ENCODE results near the gene OSER1.

The OSER1 gene

GRCh38 chr20:44223721-44224120 is 13.2 kb upstream of the OSER1 start:
- no peak for FAIRE-seq

GRCh38 chr20:44222633-44223368 is 12.2 kb upstream of the OSER1 start:
- no peak for FAIRE-seq

GRCh38 chr20:44222027-44222426 is 11.5 kb upstream of the OSER1 start:
- FAIRE-seq: no peak

- no peak for FAIRE-seq
Observed at GRCh38 chr20:44221368-44221954, 10.9 kb upstream of the OSER1 start.

GRCh38 chr20:44219791-44220190 is 9.2 kb upstream of the OSER1 start:
- FAIRE-seq: no peak

- no peak for FAIRE-seq
Observed at GRCh38 chr20:44219170-44219730, 8.7 kb upstream of the OSER1 start.

- FAIRE-seq: no peak
Observed at GRCh38 chr20:44218446-44218845, 7.9 kb upstream of the OSER1 start.

- no peak for FAIRE-seq
Observed at GRCh38 chr20:44217342-44218092, 6.9 kb upstream of the OSER1 start.

- FAIRE-seq: no peak
Observed at GRCh38 chr20:44215125-44215524, 4.6 kb upstream of the OSER1 start.

GRCh38 chr20:44212792-44213191 is 2.2 kb upstream of the OSER1 start:
- no peak for FAIRE-seq

GRCh38 chr20:44211177-44212039 is 837 bp upstream of the OSER1 start:
- no peak for FAIRE-seq

GRCh38 chr20:44209686-44210405 is 725 bp downstream of the OSER1 start:
- no peak for FAIRE-seq

- FAIRE-seq: no peak
Observed at GRCh38 chr20:44208770-44209169, 1.8 kb downstream of the OSER1 start.

GRCh38 chr20:44208165-44208564 is 2.4 kb downstream of the OSER1 start:
- FAIRE-seq: no peak

GRCh38 chr20:44207126-44207723 is 3.3 kb downstream of the OSER1 start:
- FAIRE-seq: no peak

- no peak for FAIRE-seq
Observed at GRCh38 chr20:44206132-44206531, 4.4 kb downstream of the OSER1 start.

GRCh38 chr20:44204832-44205215 is 5.7 kb downstream of the OSER1 start:
- FAIRE-seq: no peak

GRCh38 chr20:44204156-44204831 is 6.3 kb downstream of the OSER1 start:
- no peak for FAIRE-seq

- FAIRE-seq: no peak
Observed at GRCh38 chr20:44203161-44203560, 7.4 kb downstream of the OSER1 start.

- FAIRE-seq: no peak
Observed at GRCh38 chr20:44200983-44201382, 9.6 kb downstream of the OSER1 start.

- no peak for FAIRE-seq
Observed at GRCh38 chr20:44200371-44200770, 10.2 kb downstream of the OSER1 start.
